NCI-H774 (cell line): ENCODE data around the gene SV2C.
"Not testable (repeated sequence)": the region's sequence is repeated elsewhere in the genome, so short reads cannot be mapped to it uniquely, and the experiment has no call there.

ENCODE experiments used
- DNase-seq: peaks from one replicate; lab custom pipeline; 2025; lab: John Stamatoyannopoulos, UW

Gene SV2C, protein sequence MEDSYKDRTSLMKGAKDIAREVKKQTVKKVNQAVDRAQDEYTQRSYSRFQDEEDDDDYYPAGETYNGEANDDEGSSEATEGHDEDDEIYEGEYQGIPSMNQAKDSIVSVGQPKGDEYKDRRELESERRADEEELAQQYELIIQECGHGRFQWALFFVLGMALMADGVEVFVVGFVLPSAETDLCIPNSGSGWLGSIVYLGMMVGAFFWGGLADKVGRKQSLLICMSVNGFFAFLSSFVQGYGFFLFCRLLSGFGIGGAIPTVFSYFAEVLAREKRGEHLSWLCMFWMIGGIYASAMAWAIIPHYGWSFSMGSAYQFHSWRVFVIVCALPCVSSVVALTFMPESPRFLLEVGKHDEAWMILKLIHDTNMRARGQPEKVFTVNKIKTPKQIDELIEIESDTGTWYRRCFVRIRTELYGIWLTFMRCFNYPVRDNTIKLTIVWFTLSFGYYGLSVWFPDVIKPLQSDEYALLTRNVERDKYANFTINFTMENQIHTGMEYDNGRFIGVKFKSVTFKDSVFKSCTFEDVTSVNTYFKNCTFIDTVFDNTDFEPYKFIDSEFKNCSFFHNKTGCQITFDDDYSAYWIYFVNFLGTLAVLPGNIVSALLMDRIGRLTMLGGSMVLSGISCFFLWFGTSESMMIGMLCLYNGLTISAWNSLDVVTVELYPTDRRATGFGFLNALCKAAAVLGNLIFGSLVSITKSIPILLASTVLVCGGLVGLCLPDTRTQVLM

DNA sequence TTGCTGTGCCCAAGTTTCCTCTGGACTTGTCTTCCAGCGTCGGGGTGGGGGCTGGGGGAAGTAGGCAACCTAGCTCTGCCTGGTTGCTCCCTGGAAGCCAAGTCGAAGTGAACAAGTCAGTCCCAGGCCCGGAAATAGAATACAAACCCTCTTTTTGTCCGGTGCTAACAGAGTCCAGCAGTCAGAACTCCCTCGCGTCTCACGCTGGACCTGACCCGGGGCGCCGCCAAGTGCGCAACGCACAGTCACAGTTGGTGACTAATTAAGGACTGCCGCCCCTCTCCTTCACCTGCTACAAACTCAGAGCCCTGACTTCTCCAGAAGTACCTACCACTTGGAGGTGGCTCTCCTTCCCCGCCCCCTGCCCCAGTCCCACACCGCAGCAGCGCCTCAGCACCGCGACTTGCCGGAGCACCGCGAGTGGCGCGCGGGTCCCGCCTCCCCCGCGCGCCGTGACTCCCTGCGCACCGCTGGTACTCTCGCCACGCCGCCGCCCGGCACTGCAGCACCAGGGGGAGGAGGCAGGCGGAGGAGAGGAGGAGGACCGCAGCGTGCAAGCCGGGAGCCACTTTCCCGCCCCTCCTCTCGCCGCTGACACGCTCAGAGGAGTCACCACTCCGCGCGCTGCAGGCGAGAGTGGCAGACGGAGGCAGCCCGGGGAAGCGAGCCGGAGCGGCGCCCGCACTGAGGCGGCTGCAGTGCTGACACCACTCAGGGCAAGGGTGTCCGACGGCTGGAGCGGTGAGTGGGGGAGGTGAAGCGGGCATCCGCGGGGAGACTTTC, at the start of gene SV2C:
SV2C (plus strand) TSS at position 612 of the 783 bp plus-strand sequence. CDS start 48,368 bp downstream, outside the sequence.
- no peak for DNase-seq

DNA sequence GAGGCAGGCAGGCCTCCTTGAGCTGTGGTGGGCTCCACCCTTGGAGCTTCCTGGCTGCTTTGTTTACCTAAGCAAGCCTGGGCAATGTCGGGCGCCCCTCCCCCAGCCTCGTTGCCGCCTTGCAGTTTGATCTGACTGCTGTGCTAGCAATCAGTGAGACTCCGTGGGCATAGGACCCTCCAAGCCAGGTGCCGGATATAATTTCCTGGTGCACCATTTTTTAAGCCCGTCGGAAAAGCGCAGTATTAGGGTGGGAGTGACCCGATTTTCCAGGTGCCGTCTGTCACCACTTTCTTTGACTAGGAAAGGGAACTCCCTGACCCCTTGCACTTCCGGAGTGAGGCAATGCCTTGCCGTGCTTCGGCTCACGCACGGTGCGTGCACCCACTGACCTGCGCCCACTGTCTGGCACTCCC, 45.4 kb upstream of the SV2C start:
- DNase-seq, result not testable (repeated sequence)

DNA sequence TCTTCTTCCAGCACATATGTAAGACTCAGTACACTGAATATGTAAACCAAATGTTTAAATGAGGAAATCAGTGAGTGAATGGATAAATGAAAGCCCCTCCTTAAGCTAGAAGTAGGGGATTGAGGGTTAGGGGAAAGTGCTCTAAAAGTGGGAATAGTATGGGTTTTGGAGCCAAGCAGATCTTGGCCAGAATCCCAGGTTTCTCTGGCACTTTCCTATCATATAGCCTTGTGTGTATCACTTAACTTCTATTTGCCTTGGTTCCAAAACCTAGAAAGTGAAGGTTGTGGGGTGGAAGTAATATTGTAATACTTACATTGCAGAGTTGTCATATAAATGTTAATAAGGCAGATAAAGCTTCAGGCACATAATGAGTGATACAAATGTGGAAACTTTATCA, 45.0 kb upstream of the SV2C start:
- no peak for DNase-seq

DNA sequence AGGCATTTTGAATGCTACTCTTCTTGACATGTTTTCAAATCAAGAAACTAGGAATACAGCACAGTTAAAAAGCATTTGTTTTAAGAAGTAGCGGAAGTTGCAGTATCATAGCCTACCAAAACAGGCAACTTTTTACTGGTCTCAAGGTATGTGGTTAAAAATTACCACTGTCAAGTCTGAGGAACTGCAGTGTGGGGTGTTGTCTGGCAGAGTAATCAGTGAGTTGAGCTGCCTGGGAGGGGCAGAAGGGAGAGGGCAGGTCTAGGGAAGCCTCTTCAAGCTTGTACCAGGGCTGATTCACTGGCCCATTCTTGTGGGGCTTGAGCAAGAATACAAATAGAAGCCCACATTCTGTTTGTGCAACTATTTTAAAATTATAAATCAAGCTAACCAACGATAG, 42.4 kb upstream of the SV2C start:
- no peak for DNase-seq

DNA sequence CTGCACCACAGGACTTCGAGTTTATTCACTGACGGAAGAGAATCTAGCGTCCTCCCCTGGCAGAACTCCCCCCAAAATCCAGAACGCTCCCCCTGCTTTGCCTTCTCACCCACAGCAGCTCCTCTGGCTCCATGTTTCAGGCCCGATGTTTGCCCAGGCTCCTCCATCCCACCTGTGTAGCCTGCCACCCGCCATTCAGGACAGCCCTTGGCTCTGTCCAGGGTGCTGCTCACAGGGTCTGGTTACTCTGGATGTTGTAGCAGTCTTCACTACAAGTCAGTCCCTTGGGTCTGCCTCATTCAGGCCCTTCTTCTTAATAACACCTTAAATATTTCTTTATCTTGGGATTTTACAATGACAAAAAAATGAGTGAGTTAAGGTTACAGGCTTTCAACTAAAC, 41.3 kb upstream of the SV2C start:
- no peak for DNase-seq

DNA sequence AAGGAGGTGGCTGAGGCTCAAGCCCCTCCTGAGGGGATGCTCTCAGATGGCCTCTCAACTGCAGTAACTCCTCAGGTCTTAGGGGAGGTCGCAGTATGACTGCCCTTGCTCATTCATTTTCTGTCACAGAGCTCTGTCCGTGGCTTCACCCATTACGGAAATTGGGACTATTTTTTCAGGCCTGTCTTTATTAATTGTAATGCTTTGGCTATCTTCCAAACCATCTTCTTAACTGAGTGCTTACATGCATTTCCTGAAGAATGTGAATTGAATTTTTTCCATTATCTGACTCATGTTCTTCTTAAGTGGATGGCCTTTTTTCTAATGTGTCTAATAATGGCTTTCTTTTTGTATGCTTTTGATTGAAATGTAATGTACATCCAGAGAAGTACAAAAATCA, 36.4 kb upstream of the SV2C start:
- no peak for DNase-seq

DNA sequence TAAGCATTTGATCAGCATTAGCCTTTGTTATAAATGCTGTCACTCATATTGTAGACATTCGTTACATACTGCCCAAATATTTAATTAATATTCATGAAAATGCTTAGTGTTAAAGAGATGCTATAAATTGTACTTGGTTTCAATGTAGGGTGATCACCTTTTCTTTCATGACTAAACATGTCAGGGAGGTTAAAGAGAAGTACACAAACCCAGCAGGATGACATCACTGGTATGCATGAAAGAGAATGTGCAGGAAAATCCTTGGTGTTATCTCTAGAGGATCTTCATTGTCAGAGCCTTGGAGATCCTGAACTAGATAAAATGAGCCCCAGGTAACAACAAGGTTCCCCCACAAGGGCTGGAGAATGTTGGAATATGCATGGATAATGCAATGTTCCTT, 33.0 kb upstream of the SV2C start:
- DNase-seq, result no peak

DNA sequence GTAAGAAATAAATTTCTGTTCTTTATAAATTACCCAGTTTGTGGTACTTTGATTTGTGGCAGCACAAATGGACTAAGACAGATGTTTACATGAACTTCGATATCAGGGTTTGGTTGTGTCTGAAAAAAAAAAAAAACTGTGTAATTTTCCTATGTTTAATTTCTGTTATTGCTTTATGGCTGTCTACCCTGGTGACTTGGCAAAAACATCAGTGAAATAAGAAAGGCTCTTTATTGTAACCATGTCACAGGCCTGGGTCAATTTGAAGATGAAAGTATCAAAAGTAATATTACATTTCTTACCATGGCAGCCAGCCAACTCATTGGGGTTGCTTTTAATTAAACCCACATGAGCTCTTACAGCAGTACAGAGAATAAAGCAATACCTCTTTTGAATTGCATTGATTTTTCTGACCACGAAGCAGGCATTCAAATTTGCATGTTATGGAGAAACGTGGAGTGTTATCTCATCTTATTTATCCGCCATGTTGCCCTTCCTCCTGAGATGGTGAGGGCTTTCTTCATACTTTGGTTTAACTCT, 20.6 kb upstream of the SV2C start:
- DNase-seq, result no peak

DNA sequence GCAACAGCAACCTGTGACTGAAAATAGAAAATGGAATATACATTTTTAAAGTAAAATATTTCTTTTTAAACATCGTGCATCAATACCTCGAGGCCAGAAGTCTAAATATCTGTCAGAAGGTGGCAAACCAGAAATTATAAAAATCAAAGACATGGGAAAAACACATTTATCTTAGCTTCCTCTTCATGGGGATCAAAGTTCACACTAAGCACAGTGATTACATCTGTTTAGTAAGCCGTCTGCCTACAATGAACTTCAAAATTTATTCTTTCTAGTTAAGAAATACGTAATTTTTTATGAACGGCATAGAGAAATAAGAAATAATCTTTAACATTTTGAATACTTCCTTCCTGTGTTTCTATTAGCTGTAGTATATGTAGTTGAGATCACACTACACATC, 17.9 kb upstream of the SV2C start:
- no peak for DNase-seq

DNA sequence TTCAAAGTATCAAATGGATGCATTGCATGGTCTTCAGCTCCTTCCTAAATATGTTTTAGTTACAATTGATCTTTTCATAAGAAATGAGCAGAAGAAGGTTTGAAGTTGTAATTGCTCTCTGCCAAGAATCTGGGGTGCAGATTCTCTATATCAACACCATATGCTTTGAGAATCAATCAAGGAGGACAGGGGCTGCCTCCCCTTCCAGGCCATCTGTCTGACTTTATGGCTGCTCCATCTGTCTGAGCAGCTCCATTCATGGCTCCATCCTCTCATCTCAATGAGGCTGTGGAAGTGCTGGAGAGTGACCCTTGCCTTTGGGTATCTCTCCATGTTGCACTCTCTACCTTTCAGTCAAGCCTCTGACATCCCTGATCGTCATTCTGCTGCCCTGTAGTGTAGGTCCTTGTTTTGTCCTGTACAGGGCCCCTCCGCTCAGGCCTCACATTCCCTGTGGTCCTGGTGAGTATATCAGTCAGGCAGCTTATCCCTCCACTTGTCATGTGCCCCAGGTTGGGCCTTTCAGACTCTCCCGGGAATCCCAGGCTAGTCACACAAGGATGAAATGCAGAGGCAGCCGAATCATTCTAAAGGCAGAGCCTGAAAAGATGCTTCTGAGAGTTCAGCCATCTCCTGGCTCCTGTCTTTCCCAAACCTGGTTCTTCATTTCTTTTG, 14.0 kb upstream of the SV2C start:
- no peak for DNase-seq

DNA sequence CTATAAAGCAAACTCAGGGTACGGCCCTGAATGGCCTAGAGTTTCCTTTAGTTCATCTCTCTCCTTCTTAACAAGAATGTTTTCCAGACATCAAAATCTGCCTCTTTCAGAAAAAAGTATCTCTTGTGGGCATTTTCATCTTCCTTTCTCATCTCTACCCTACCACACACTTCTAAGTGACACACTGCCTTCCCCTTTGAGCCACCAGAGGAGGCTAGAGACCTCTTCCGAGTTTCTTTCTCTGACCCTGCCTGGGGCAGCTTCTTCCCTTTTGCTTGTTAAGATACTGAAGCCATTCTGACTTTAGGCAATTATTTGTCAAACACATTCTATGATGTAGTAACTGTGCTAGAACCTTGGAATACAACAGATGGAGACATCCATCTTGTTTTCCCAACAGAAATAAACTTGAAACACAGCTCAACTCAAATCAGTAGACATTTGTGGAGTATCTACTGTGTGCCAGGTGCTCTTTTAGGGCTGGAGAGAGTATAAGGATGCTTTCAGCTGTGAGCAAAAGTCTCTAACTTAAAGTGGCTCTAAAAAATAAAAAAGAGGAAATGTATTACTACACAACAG, 8.6 kb upstream of the SV2C start:
- DNase-seq, result no peak

DNA sequence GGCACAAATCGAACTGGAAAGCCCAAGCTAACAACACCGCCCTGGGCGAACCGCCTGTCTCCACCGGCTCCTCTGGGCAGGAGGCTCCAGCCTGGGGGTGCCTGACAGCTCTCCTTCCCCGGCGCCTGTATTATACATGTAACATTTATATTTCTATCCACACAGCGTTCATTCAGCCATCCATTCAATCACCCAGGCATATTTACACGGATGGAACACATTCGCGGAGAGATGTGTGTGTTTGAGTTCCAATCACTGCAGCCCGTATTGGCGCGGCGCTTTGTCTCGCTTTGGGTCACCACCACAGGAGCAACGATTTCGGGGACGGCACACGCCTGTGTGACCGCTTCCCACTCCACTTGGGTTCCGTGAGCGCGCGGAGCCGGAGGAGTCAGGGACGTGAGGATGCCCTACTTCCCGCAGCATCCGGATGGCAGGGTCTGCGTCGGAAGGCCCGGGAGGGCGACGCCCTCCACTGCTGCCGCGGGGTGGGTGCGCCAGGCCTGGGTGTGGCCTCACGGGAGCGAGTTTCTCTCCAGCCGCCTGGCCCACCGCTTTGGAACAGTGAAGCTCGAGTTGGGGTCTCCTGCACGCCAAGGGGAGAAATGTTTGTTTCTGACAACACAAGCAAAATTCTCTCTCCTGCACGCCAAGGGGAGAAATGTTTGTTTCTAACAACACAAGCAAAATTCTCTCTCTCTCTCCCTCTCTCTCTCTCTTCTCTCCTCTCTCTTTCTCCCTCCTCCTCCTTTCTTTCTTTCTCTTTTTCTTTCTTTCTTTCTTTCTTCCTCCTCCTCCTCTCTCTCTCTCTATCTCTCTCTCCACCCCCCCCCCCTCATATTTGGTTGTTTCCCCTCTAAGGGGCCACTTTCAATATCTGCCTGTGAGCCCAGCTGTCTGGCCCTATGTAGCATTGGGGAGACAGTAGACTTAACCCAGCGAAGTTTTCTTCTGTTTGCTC, 1.1 kb upstream of the SV2C start:
- DNase-seq, result no peak

DNA sequence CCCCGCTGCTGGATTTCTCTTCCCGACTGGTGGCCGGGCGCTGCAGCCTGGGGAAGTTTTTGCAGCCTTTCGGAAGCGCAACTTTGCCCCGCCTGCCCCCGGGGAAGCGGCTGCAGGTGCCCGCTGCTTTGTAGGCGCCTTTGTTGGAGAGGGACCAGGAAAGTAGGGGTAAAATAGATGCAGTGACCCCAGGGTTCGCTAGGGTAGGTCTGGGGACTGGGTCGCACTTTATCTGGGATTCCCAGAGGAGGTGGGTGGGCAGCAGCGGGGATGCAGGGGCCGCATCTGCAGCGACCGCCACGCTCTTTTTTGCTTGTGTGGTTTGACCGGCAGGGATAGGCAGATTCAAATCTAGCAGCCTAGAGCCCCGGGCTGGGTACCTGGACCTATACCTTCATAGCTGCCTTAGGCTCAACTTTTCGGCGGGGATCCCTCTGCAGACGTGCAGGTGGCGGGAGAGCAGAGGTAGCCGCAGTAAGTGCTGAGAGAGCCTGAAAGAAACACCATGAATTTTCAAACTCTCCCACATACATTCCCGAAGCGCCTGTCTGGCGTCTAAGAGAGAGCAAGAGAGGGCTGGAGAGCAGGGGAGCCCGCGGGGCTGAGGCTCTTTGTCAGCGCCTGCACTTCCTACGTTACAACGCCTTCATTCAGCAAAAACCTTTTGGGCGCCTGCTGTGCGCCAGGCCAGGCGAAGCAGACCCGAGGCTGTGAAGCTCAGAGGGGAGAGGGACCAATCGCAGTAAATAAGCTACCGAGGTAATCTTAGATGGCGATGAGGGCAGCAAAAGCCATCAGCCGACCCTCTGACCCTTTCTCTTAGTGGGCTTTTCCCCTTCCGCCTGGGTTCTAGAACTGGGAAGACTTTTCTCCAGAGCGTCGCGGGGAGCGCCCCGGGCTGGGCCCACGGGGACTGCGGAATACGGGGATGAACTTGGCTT, 642 bp downstream of the SV2C start:
- no peak for DNase-seq

DNA sequence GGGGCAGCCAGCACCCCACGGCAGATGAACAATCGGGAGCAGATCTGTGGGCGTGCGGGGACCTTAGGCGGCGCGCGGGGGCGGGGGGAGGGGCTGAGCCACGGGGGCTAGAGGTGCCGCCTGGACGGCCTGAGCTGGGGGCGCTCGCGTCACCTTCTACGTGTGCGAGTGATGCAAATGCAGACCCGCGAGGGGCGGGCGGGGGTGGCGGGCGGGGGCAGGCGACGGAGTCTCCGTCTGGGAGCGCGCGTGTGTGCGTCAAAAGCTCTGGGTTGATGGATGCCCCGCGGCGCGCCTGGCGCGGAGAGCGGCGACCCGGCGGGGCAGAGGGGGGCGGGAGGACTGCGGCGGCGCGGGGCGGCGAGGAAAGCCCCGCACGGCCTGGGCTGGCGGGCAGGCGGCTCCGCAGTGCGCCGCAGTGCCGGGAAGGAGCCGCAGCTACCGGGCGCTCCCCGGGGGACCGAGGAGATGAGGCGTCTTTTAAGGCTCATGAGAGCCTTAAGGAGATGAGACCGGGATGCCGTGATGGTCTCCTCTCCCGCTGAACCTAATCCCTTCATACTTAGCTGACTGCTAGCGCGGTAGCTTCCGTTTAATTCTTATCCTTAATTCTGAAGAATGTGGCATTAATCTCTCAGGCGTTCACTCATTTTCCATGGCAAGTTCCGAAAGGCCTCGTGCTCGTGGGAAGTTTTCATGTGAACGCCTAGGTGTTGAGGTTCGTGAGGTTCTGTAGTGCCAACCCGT, 1.5 kb downstream of the SV2C start:
- no peak for DNase-seq

DNA sequence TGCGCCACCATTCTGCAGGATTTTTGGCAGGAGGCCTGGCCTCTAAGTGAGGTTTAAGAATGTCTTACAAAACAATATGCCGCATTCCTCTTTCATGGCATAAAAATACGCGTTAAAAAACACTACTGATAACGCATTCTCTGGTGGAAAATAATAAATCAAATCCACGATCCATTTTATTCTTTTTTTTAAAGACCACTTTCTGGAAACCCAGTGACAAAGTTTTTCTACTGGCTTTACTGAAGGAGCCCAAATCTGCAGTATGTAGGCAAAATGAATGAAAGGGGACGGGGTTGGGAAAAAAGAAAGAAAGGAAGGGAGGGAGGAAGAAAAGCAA, 2.0 kb downstream of the SV2C start:
- DNase-seq, result no peak

DNA sequence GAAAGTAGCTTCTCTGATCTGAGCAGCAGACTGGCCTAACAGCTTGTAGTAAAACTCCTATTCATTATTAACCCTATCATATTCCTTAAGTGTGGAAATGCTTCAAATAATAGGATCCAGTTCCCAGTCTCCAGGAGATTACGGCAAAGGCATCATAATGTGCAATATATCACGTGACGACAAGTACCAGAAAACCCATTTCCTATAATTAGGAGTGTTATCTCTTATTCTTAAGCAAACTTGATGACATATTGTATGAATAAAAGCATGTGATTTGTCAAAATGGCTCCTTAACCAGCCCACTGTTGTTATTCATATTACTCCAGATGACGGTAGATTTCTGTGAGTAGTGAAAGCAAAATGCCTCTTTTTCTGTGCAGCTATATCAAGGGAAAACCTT, 2.9 kb downstream of the SV2C start:
- DNase-seq, result no peak

DNA sequence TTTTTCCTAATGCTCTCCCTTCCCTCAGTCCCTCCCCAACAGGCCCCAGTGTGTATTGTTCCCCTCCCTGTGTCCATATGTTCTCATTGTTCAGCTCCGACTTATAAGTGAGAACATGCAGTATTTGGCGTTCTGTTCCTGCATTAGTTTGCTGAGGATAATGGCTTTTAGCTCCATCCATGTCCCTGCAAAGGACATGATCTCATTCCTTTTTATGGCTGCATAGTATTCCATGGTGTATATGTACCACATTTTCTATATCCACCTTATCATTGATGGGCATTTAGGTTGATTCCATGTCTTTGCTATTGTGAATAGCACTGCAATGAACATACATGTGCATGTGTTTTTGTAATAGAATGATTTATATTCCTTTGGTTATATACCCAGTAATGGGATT, 6.0 kb downstream of the SV2C start:
- not testable (repeated sequence) for DNase-seq

DNA sequence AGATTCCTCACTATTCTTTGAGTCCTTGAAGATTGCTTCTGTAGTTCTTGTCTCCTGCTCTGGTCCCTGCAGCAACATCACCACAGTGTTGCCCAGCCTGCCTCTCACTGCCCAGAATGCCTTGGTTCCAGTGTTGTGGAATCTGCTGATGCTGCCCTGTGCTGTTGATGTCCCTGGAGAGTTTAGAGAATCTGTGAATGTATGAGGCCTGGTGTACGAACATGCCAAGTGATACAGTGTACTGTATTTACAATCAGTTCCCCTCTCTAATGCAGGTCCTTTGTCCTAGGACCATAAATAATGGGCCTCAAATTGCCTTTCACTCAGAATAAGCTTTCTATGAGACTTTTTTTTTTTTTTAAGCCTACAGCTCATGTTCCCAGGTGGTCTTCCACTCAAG, 8.2 kb downstream of the SV2C start:
- DNase-seq, result no peak

DNA sequence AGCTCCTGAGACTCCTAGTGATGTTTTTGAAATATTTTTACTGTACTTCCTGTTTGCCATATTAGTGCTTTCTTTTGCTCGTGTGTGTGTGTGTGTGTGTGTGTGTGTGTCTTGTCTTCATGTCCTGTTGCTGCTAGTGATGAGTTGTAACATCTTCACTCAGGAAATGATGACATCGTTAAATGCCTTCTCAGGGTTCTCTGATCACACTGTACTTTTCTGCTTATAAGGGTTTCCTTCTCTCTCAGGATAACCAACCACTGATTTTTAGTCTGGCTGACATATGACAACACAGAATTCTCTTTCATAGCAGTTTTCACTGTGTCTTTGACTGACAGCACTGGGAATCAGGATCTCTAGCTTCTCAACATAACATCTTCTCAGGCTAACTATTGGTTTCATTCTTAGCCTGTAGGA, 16.1 kb downstream of the SV2C start:
- DNase-seq, result no peak
